Measurements from ENCODE around the gene MAGI2. TPM values are rescaled to one million over a fixed set of nuclear protein-coding genes. Genes with fewer than 3 reads are reported as not detected.
A peak's percentile ranks its signal among the peaks of the same experiment; 100 is the strongest.

The MAGI2 gene
- total RNA-seq, 2 donors from 2014 or later, result 10.3 to 19.2 TPM

DNA sequence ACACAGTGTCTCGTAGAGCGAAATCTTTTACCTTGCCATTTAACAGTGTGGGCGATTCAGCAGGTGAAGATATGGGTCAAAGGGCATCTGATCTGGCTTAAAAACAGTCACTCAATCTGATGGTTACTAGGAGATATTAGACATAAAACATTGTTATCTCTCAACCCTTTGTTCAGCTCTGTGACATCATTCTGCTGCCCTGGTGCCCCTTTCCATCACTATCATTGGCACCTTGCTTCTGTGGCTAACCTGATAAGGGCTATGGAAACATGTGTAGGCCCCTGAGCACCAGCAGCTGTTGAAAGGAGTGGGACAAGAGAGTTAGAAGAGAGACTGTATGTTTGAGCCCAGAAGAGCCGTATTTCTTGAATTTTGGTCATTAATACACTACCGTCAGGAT lies 1004.6 kb downstream of the MAGI2 start:
- Mint-ChIP-seq H3K4me1 (peaks cover 6% of the 10 kb centered on the region), H3K9me3 (no peaks in the 10 kb centered on the region), H3K4me3 (no peak overlapping the region), H3K27ac (no peak overlapping the region), H3K27me3 (ENCODE audit: insufficient read depth) (no peaks in the 10 kb centered on the region), H3K36me3 (ENCODE audit: low read depth) (no peaks in the 10 kb centered on the region)
- H3K4me1 ChIP-seq (ENCODE audit: control insufficient read depth, insufficient read depth, low read length), result peaks cover 4% of the 10 kb centered on the region
- no peak overlapping the region for H3K9ac ChIP-seq (ENCODE audit: extremely low read depth, low read length, poor library complexity, severe bottlenecking)
- DNase-seq, result no peak
- no peaks in the 10 kb centered on the region for H3K36me3 ChIP-seq (ENCODE audit: control insufficient read depth, insufficient read depth, low read length)
- H3K27ac ChIP-seq (ENCODE audit: low read depth, low read length), result no peak overlapping the region
- no peak overlapping the region for H3K4me3 ChIP-seq (ENCODE audit: low read length)
- H3K27me3 ChIP-seq (ENCODE audit: control insufficient read depth, insufficient read depth, low read length, poor library complexity, severe bottlenecking), result no peaks in the 10 kb centered on the region
- no peaks in the 10 kb centered on the region for H3K9me3 ChIP-seq (ENCODE audit: control insufficient read depth, low read length)
- TF ChIP-seq, protein P1, sequence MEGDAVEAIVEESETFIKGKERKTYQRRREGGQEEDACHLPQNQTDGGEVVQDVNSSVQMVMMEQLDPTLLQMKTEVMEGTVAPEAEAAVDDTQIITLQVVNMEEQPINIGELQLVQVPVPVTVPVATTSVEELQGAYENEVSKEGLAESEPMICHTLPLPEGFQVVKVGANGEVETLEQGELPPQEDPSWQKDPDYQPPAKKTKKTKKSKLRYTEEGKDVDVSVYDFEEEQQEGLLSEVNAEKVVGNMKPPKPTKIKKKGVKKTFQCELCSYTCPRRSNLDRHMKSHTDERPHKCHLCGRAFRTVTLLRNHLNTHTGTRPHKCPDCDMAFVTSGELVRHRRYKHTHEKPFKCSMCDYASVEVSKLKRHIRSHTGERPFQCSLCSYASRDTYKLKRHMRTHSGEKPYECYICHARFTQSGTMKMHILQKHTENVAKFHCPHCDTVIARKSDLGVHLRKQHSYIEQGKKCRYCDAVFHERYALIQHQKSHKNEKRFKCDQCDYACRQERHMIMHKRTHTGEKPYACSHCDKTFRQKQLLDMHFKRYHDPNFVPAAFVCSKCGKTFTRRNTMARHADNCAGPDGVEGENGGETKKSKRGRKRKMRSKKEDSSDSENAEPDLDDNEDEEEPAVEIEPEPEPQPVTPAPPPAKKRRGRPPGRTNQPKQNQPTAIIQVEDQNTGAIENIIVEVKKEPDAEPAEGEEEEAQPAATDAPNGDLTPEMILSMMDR (conservative IDR thresholded peaks at IDR 0.05), result no peak
- WGBS, 2 experiments (ENCODE audit: insufficient coverage in 1 of 2, insufficient read length in 1 of 2), result 82 to 92% methylated on average over 3 to 5 of the region's 5 CpGs

DNA sequence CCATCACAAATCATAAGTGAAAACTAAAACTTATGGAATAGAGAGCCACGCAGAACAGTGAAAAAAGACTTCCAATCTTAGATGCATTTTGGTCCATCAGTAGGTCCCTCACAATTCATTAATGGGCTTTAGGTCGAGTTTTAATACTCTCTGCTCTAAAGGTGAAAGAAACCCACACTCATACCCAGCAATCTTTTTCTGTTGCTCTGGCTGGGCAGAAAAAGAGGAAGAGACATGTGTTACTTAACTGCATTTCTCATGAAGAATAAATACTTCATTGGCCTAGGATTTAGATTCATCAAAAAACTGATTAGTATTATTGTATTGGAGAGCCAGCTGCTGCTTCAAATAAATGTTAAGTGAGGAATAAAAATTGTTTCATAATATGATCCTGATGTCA lies 1009.2 kb downstream of the MAGI2 start:
- Mint-ChIP-seq H3K4me1 (peaks cover 6% of the 10 kb centered on the region), H3K9me3 (no peaks in the 10 kb centered on the region), H3K4me3 (no peak overlapping the region), H3K27me3 (ENCODE audit: insufficient read depth) (no peaks in the 10 kb centered on the region), H3K27ac (no peak overlapping the region), H3K36me3 (ENCODE audit: low read depth) (no peaks in the 10 kb centered on the region)
- no peaks in the 10 kb centered on the region for H3K9me3 ChIP-seq (ENCODE audit: control insufficient read depth, low read length)
- DNase-seq, result no peak
- H3K9ac ChIP-seq (ENCODE audit: extremely low read depth, low read length, poor library complexity, severe bottlenecking), result no peak overlapping the region
- no peak overlapping the region for H3K27ac ChIP-seq (ENCODE audit: low read depth, low read length)
- H3K27me3 ChIP-seq (ENCODE audit: control insufficient read depth, insufficient read depth, low read length, poor library complexity, severe bottlenecking), result no peaks in the 10 kb centered on the region
- TF ChIP-seq, protein P1 (conservative IDR thresholded peaks at IDR 0.05), result no peak
- no peak overlapping the region for H3K4me3 ChIP-seq (ENCODE audit: low read length)
- H3K4me1 ChIP-seq (ENCODE audit: control insufficient read depth, insufficient read depth, low read length), result peaks cover 4% of the 10 kb centered on the region
- 90 to 92% methylated on average over 2 of the region's 2 CpGs for WGBS, 2 experiments (ENCODE audit: insufficient coverage in 1 of 2, insufficient read length in 1 of 2)
- no peaks in the 10 kb centered on the region for H3K36me3 ChIP-seq (ENCODE audit: control insufficient read depth, insufficient read depth, low read length)

DNA sequence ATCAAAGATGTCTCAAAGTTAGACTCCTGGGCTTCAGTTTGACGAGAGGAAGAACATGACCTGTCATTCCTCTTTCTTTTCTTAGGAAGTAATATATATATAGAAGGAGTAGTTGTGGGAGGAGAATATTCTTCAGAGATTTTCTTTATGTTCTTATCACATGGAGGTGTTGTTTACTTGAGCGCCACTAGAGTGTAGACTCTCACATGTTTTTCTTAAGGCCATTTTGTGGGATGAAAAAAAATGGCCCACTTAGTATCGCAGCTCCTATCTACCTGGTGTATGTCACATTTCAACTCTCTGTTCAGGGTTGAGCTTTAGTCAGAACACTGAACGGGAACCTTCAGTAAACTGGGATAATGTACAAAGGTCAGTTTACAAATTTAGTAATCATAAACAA lies 1009.7 kb downstream of the MAGI2 start:
- TF ChIP-seq, protein P1 (conservative IDR thresholded peaks at IDR 0.05), result peak; percentile 30
- Mint-ChIP-seq H3K4me3 (no peak overlapping the region), H3K27ac (no peak overlapping the region), H3K9me3 (no peaks in the 10 kb centered on the region), H3K36me3 (ENCODE audit: low read depth) (no peaks in the 10 kb centered on the region), H3K4me1 (peaks cover 2% of the 10 kb centered on the region), H3K27me3 (ENCODE audit: insufficient read depth) (no peaks in the 10 kb centered on the region)
- Histone ChIP-seq H3K4me3 (ENCODE audit: low read length) (no peak overlapping the region), H3K27me3 (ENCODE audit: control insufficient read depth, insufficient read depth, low read length, poor library complexity, severe bottlenecking) (no peaks in the 10 kb centered on the region), H3K9ac (ENCODE audit: extremely low read depth, low read length, poor library complexity, severe bottlenecking) (no peak overlapping the region), H3K4me1 (ENCODE audit: control insufficient read depth, insufficient read depth, low read length) (peaks cover under 1% of the 10 kb centered on the region), H3K36me3 (ENCODE audit: control insufficient read depth, insufficient read depth, low read length) (no peaks in the 10 kb centered on the region), H3K27ac (ENCODE audit: low read depth, low read length) (no peak overlapping the region), H3K9me3 (ENCODE audit: control insufficient read depth, low read length) (no peaks in the 10 kb centered on the region)
- WGBS, 2 experiments (ENCODE audit: insufficient coverage in 1 of 2, insufficient read length in 1 of 2), result 65 to 100% methylated on average over 2 to 4 of the region's 4 CpGs
- DNase-seq, result no peak
